ENCODE results near the gene CNTNAP4. TPM values are rescaled to one million over a fixed set of nuclear protein-coding genes. Genes with fewer than 3 reads are reported as not detected.

Gene CNTNAP4
- total RNA-seq, 1 donor from 2014 or later: 2.1 TPM

GRCh38 chr16:76527244-76527643 is 250.0 kb downstream of the CNTNAP4 start:
- no peak overlapping the region for H3K4me3 Mint-ChIP-seq
- no peak overlapping the region for H3K27ac Mint-ChIP-seq
- no peaks in the 10 kb centered on the region for H3K36me3 Mint-ChIP-seq
- TF ChIP-seq CTCF (conservative IDR thresholded peaks at IDR 0.05): no peak
- no peaks in the 10 kb centered on the region for H3K27me3 Mint-ChIP-seq
- H3K9me3 Mint-ChIP-seq: no peaks in the 10 kb centered on the region
- DNase-seq (ENCODE audit: extremely low spot score, unreplicated experiment): no peak
- no peaks in the 10 kb centered on the region for H3K4me1 Mint-ChIP-seq (ENCODE audit: unreplicated experiment)

DNA sequence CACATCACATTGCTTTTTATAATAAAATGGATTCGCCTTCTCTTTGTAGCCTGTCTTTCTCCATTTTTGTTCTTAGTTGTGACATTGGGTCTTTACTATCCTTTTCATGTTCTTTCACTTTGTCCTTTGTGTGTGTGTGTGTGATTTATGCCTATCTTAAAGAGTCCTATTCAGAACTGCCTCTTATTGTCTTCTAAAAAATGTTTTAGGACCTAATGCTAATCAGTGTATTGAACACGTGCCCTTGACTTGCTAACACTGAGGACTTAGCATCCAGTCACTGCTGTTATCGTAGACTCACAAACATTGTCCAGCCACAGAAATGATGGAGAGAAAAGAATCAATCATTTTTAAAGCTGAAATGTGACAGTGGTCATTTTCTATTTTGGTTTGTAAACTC is 251.9 kb downstream of the CNTNAP4 start:
- DNase-seq (ENCODE audit: extremely low spot score, unreplicated experiment): no peak
- Mint-ChIP-seq H3K4me3 (no peak overlapping the region), H3K9me3 (peaks cover 3% of the 10 kb centered on the region), H3K27me3 (no peaks in the 10 kb centered on the region), H3K36me3 (no peaks in the 10 kb centered on the region), H3K27ac (no peak overlapping the region), H3K4me1 (ENCODE audit: unreplicated experiment) (no peaks in the 10 kb centered on the region)
- TF ChIP-seq CTCF (conservative IDR thresholded peaks at IDR 0.05): no peak

DNA sequence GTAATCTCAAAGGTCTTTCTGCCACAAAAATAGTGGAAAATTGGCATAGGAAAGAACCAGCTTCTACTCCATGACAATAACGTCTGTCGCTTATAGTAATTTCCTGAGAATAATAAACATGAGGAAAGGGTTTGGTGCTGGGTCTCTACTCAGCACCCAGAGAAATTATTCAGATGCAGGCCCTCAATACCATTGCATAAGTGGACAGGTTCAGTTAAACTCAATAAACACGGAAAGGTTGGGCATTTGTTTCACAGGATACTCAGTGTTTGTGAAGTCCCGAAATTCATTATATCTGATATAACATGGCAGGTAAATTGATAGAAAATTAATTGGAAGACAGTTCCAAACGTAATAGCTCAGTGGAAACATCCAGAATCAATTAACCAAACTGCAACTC is 254.0 kb downstream of the CNTNAP4 start:
- no peak overlapping the region for H3K27ac Mint-ChIP-seq
- H3K4me1 Mint-ChIP-seq (ENCODE audit: unreplicated experiment): no peaks in the 10 kb centered on the region
- H3K27me3 Mint-ChIP-seq: no peaks in the 10 kb centered on the region
- DNase-seq (ENCODE audit: extremely low spot score, unreplicated experiment): no peak
- no peaks in the 10 kb centered on the region for H3K36me3 Mint-ChIP-seq
- H3K4me3 Mint-ChIP-seq: no peak overlapping the region
- H3K9me3 Mint-ChIP-seq: peaks cover 3% of the 10 kb centered on the region
- TF ChIP-seq CTCF (conservative IDR thresholded peaks at IDR 0.05): no peak

DNA sequence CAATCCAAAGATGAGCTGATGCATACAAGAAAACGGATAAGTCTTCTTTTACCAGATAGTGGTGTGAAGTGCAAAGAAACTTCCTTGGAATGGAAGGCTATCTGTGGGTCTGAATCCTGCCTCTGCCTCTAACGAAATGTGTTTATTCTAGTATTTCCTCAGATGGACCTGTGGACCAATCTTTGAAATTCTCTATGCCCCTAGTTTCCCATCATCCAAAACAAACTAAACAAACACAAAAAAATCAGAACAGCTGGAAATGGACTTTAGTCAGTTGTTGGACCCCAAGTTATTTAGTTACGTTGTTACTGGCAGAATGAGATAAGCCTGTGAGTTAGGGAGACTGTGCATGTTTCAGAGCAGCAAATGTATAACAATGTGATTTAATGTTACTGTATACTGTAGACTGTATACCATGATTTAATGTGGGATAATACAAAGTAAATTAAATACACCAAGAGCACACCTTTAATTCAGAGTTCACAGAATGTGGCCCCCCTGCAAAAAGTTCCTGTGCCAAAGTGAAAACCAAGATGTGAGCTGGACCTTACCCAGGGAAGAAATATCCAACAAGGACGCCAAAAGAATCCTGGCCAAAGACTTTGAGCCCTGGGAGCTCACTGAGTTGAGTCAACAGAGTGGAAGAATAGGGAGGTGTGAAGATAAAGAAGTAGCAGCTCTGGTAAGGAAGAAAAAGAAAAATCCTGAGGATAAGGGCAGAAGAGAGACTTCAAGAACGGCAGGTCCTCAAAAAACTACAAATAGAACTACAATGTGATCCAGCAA is 255.2 kb downstream of the CNTNAP4 start:
- no peaks in the 10 kb centered on the region for H3K36me3 Mint-ChIP-seq
- H3K27ac Mint-ChIP-seq: no peak overlapping the region
- H3K9me3 Mint-ChIP-seq: peaks cover 3% of the 10 kb centered on the region
- no peak overlapping the region for H3K4me3 Mint-ChIP-seq
- TF ChIP-seq CTCF (conservative IDR thresholded peaks at IDR 0.05): no peak
- no peaks in the 10 kb centered on the region for H3K27me3 Mint-ChIP-seq
- DNase-seq (ENCODE audit: extremely low spot score, unreplicated experiment): no peak
- no peaks in the 10 kb centered on the region for H3K4me1 Mint-ChIP-seq (ENCODE audit: unreplicated experiment)

GRCh38 chr16:76539609-76540008 is 262.4 kb downstream of the CNTNAP4 start:
- Mint-ChIP-seq H3K9me3 (no peaks in the 10 kb centered on the region), H3K36me3 (no peaks in the 10 kb centered on the region), H3K27ac (no peak overlapping the region), H3K4me3 (no peak overlapping the region), H3K27me3 (no peaks in the 10 kb centered on the region), H3K4me1 (ENCODE audit: unreplicated experiment) (no peaks in the 10 kb centered on the region)
- DNase-seq (ENCODE audit: extremely low spot score, unreplicated experiment): no peak
- TF ChIP-seq CTCF (conservative IDR thresholded peaks at IDR 0.05): no peak
